ENCODE measurements around the gene GLMN. TPM values are rescaled to one million over a fixed set of nuclear protein-coding genes. Genes with fewer than 3 reads are reported as not detected.

The GLMN gene, protein sequence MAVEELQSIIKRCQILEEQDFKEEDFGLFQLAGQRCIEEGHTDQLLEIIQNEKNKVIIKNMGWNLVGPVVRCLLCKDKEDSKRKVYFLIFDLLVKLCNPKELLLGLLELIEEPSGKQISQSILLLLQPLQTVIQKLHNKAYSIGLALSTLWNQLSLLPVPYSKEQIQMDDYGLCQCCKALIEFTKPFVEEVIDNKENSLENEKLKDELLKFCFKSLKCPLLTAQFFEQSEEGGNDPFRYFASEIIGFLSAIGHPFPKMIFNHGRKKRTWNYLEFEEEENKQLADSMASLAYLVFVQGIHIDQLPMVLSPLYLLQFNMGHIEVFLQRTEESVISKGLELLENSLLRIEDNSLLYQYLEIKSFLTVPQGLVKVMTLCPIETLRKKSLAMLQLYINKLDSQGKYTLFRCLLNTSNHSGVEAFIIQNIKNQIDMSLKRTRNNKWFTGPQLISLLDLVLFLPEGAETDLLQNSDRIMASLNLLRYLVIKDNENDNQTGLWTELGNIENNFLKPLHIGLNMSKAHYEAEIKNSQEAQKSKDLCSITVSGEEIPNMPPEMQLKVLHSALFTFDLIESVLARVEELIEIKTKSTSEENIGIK
- total RNA-seq (10 to 100 TPM; 12.8 to 14.2 TPM), polyA plus RNA-seq (ENCODE audit: insufficient read depth, low read depth, low replicate concordance) (9.5 TPM)
- long read RNA-seq, donor 1, partial matches to known transcripts: 0 of 7 reads
- long read RNA-seq, donor 1, other reads (novel, unspliced or antisense): 0 of 7 reads
- long read RNA-seq, donor 2, transcript GLMN-201 (19 exons, 1,995 nt): major isoform, 5 of 6 reads
- long read RNA-seq, donor 2, partial matches to known transcripts: 0 of 6 reads
- long read RNA-seq, donor 2, other reads (novel, unspliced or antisense): 0 of 6 reads

DNA sequence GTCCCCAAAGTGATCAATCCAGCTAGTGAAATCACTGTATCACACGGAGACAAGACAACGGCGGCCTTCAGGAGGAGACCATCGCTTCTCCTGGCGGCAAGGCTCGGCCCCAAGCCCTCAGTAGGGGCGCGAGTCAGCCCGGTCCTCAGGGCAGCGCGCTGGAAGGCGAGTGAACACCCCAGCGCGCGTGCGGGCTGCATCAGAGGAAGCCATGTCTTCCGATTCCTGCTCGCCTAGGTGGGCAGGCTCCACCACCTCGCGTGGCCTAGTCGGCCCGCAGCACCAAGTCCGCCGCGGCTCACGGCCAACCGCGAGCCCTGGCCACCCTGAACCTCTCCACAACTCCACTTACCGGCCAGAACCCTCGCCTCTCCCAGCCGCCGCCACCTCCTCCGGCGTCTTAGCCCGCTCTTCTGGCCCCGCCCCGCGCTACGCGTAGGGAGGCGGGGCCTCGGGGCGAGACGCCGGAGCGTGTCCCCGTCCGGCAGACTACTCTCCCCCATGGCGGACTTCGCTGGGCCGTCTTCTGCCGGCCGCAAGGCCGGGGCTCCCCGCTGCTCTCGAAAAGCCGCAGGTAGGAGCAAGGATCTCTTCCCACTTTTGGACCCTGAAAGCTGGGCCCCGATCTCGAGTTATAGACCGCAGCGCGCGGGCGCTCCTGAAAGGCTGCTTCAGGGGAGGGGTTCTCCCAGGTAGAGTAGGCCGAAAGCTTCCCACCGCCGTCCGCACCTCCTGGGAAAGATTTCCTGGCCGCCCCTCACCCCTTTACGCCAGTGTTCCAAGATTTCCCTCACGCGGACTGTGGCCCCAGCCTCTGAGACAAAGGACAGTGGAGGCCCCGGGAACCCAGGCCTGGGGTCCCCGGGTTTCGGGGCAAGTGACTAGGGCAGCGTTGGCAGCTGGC, at the start of gene GLMN, which contains the start of gene RPAP2:
Gene GLMN, minus strand, starts transcription at position 415 of the 904 bp plus-strand sequence. CDS start 988 bp downstream, outside the sequence.
Gene RPAP2, plus strand, starts transcription at position 487 of the 904 bp plus-strand sequence. Its CDS starts 15 bp downstream, at position 502.
- peak; percentile 23 for TF ChIP-seq POLR2A (IDR thresholded peaks at IDR 0.05)
- TF ChIP-seq, protein P1, sequence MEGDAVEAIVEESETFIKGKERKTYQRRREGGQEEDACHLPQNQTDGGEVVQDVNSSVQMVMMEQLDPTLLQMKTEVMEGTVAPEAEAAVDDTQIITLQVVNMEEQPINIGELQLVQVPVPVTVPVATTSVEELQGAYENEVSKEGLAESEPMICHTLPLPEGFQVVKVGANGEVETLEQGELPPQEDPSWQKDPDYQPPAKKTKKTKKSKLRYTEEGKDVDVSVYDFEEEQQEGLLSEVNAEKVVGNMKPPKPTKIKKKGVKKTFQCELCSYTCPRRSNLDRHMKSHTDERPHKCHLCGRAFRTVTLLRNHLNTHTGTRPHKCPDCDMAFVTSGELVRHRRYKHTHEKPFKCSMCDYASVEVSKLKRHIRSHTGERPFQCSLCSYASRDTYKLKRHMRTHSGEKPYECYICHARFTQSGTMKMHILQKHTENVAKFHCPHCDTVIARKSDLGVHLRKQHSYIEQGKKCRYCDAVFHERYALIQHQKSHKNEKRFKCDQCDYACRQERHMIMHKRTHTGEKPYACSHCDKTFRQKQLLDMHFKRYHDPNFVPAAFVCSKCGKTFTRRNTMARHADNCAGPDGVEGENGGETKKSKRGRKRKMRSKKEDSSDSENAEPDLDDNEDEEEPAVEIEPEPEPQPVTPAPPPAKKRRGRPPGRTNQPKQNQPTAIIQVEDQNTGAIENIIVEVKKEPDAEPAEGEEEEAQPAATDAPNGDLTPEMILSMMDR (IDR thresholded peaks at IDR 0.05): no peak
- no peaks in the 10 kb centered on the region for H3K36me3 ChIP-seq (ENCODE audit: low read depth, missing control alignments)
- peaks cover 6% of the 10 kb centered on the region for H3K4me1 ChIP-seq
- DNase-seq: peak; percentile 88
- intact Hi-C loops (cut with DNase I; ENCODE audit: low total_unique reads): no loop called here
- peak within 1 kb of the TSS; percentile 89 to 93 for H3K27ac ChIP-seq
- 0 to 1% methylated on average over 27 to 73 of the region's 76 CpGs for WGBS, 2 donors
- H3K9me3 ChIP-seq: no peaks in the 10 kb centered on the region
- H3K27me3 ChIP-seq: no peaks in the 10 kb centered on the region
- peak within 1 kb of the TSS; percentile 75 to 86 for H3K4me3 ChIP-seq

DNA sequence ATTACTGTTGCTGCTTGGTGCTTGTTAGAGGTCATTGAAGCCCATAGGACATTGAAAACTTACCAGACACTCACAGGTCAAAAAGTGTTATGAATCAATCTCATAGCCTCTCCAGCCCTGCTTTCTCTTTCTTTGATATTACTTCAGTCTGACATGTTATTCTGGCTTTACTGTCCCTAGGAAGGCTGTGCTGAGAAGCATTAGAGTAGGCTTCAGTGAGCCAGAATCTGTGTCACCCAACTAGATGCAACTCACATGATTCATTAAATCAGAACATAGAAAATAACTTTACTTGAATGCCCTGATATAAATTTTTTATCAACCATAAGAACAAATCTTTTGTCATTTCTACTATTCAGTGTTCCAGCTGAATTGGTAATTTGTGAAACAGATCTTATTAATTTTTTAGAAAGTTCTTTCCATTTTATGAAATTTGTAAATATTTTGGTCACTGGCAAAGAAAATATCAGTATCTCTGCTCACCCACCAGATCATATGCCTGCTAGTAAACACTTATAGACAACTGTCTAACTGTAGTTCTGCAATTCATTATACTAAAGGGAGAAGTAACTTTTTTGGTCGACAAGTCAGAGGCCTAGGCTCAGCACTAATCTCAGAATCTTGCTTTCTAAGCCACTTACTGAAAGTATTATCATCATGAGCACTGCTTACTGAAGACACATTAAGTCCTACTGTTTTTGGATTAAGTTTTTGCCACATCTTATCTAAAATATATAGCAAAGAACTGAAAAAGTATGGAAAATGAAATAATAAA, 48.3 kb upstream of the GLMN start:
- DNase-seq: no peak
- no peak for TF ChIP-seq POLR2A (IDR thresholded peaks at IDR 0.05)
- TF ChIP-seq, protein P1 (IDR thresholded peaks at IDR 0.05): no peak
- 90 to 93% methylated on average over 1 of the region's 1 CpG for whole genome bisulfite sequencing, 2 donors
- no peaks in the 10 kb centered on the region for H3K36me3 ChIP-seq (ENCODE audit: low read depth, missing control alignments)
- no peak overlapping the region for H3K27ac ChIP-seq
- no peaks in the 10 kb centered on the region for H3K4me1 ChIP-seq
- no peaks in the 10 kb centered on the region for H3K27me3 ChIP-seq
- H3K4me3 ChIP-seq: no peak overlapping the region
- intact Hi-C loops (cut with DNase I; ENCODE audit: low total_unique reads): no loop called here
- no peaks in the 10 kb centered on the region for H3K9me3 ChIP-seq

DNA sequence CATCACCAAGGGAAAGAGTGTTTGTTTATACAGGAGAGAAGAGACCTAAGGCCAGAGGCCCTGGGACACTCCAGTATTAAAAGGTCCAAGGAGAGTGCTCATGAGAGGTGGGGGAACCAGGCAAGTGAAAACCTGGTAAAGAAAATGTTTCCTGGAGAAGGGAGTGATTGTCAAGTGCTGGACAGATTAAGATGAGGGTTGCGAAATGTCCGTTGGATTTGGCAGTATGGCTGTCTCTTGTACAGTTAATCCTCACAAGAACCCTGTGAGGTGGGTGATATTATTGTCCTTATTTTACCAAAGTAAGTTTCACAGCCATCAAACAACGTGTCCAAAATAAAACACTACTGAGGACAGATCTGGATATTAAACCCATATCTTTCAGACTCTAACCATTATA, 44.3 kb upstream of the GLMN start:
- DNase-seq: no peak
- H3K36me3 ChIP-seq (ENCODE audit: low read depth, missing control alignments): no peaks in the 10 kb centered on the region
- no peaks in the 10 kb centered on the region for H3K9me3 ChIP-seq
- H3K27me3 ChIP-seq: no peaks in the 10 kb centered on the region
- TF ChIP-seq POLR2A (IDR thresholded peaks at IDR 0.05): no peak
- TF ChIP-seq, protein P1 (IDR thresholded peaks at IDR 0.05): no peak
- no peak overlapping the region for H3K4me3 ChIP-seq
- WGBS, 2 donors: 91 to 93% methylated on average over 3 of the region's 3 CpGs
- intact Hi-C loops (cut with DNase I; ENCODE audit: low total_unique reads): no loop called here
- H3K4me1 ChIP-seq: no peaks in the 10 kb centered on the region
- no peak overlapping the region for H3K27ac ChIP-seq

DNA sequence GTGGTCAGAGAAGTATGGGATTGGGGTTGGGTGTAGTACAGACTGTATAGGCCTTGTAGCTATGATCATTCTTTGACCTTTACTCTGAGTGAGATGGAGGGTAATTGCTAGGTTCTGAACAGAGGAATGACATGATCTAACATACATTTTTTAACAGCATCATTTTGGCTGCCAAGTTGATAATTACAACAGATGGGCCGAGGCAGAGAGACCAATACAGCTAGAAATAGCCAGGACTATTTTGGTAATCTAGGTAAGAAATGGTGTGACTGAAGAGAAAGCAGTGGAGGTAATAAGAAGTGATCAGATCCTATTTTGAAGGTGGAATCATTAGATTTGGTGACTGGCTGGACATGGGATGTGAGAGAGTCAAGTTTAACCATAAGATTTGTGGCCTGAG, 43.6 kb upstream of the GLMN start:
- intact Hi-C loops (cut with DNase I; ENCODE audit: low total_unique reads): no loop called here
- Histone ChIP-seq H3K36me3 (ENCODE audit: low read depth, missing control alignments) (no peaks in the 10 kb centered on the region), H3K9me3 (no peaks in the 10 kb centered on the region), H3K4me1 (no peaks in the 10 kb centered on the region), H3K27me3 (no peaks in the 10 kb centered on the region), H3K27ac (no peak overlapping the region), H3K4me3 (no peak overlapping the region)
- TF ChIP-seq, protein P1 (IDR thresholded peaks at IDR 0.05): no peak
- TF ChIP-seq POLR2A (IDR thresholded peaks at IDR 0.05): no peak
- 92 to 100% methylated on average over 1 of the region's 1 CpG for WGBS, 2 donors
- no peak for DNase-seq

All from testis (tissue), 5 donors.